Measurements from ENCODE around the gene NR2F2.

DNA sequence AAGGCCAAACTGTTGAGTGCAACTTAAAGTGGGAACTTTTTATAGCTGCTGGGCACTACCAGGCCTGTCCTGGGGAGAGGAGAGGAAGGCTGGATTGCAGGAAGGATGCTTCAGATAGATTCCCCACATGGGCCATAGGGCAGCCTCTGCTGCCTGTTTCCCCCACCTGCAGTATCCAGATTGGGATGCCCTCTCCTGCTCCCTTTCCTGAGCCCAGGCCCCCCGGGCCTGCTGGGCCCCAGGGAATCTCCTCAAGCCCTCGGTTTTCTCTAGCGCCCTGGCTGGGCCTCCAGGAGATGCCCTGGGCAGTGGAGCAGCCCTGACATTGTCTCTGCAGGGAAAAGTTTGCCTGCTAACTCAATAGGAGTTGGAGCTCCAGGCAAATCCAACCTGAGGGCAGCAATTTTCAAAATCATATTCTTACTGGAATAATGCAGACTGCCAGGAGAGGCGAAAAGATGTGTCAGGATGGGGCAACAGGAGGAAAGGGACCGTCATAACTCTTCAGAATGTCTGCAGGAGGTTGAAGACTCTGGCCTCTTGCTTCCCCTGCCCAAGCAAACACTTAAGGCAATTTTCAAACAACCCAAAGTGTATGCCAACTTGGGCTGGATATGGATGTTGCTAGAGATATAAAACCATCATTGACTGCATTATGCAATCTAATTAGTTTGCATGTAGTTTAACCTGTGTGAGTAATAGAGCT is 4.4 kb downstream of the NR2F2 start:
- no peak for TF ChIP-seq POLR2A (IDR thresholded peaks at IDR 0.05)
- TF ChIP-seq, protein P1, sequence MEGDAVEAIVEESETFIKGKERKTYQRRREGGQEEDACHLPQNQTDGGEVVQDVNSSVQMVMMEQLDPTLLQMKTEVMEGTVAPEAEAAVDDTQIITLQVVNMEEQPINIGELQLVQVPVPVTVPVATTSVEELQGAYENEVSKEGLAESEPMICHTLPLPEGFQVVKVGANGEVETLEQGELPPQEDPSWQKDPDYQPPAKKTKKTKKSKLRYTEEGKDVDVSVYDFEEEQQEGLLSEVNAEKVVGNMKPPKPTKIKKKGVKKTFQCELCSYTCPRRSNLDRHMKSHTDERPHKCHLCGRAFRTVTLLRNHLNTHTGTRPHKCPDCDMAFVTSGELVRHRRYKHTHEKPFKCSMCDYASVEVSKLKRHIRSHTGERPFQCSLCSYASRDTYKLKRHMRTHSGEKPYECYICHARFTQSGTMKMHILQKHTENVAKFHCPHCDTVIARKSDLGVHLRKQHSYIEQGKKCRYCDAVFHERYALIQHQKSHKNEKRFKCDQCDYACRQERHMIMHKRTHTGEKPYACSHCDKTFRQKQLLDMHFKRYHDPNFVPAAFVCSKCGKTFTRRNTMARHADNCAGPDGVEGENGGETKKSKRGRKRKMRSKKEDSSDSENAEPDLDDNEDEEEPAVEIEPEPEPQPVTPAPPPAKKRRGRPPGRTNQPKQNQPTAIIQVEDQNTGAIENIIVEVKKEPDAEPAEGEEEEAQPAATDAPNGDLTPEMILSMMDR (IDR thresholded peaks at IDR 0.05 in 4 of 5, conservative IDR thresholded peaks at IDR 0.05 in 1 of 5): no peak
